ENCODE data around the gene RABAC1. TPM values are rescaled to one million over a fixed set of nuclear protein-coding genes. Genes with fewer than 3 reads are reported as not detected.
A peak's percentile ranks its signal among the peaks of the same experiment; 100 is the strongest.

The RABAC1 gene
- total and polyA plus RNA-seq, 9 of the 15 experiments (the other 6 are each of a cell fraction or from before 2014, with no cell fraction given) = 2.4 to 28.1 (median 9.3) TPM

- TF ChIP-seq HIVEP1 (CRISPR knock-in tag; IDR thresholded peaks at IDR 0.05) (no peak), HDAC8 (tag; IDR thresholded peaks at IDR 0.05) (no peak), DEAF1 (CRISPR knock-in tag; IDR thresholded peaks at IDR 0.05) (no peak), DDX20 (tag; IDR thresholded peaks at IDR 0.05; ENCODE audit: low read depth) (no peak), CXXC5 (CRISPR knock-in tag; IDR thresholded peaks at IDR 0.05) (peak; percentile 34; the same call in 1 of the 2 replicates), JUN (IDR thresholded peaks at IDR 0.05; ENCODE audit: borderline replicate concordance, low read depth, low read length) (no peak), JUN (CRISPR knock-in tag; IDR thresholded peaks at IDR 0.05; ENCODE audit: borderline replicate concordance) (no peak), E4F1 (CRISPR knock-in tag; IDR thresholded peaks at IDR 0.05; ENCODE audit: borderline replicate concordance) (no peak), RHOXF2B (CRISPR knock-in tag; conservative IDR thresholded peaks at IDR 0.05) (no peak), TAF15 (IDR thresholded peaks at IDR 0.05; ENCODE audit: low read depth, low read length) (no peak), MGA (IDR thresholded peaks at IDR 0.05) (peak; percentile 41; the same call in 1 of the 2 replicates)
Observed at GRCh38 chr19:41939861-41940730, 19.0 kb downstream of the RABAC1 start (continued).
